ENCODE measurements around the gene SH2D2A. TPM values are rescaled to one million over a fixed set of nuclear protein-coding genes. Genes with fewer than 3 reads are reported as not detected.

SH2D2A gene
- total and polyA plus RNA-seq, 2 donors (not counting 1 experiment from before 2014, with no cell fraction given): 0.73 to 2.1 TPM

- DNase-seq (no peak), ATAC-seq (ENCODE audit: low read depth) (no peak)
- Mint-ChIP-seq H3K27ac (no peak overlapping the region), H3K4me1 (peaks cover 8% of the 10 kb centered on the region), H3K4me3 (no peak overlapping the region), H3K9me3 (ENCODE audit: insufficient read depth) (no peaks in the 10 kb centered on the region), H3K27me3 (peaks cover 76% of the 10 kb centered on the region)
- Histone ChIP-seq H4K20me1 (ENCODE audit: control insufficient read depth, insufficient read depth, low read length, poor library complexity, severe bottlenecking) (no peaks in the 10 kb centered on the region), H3K27ac (ENCODE audit: low read length in 2 of 2) (no peak overlapping the region), H3K4me2 (replicated peaks; ENCODE audit: low read depth, low read length, poor library complexity, severe bottlenecking) (no peak overlapping the region), H3K36me3 (replicated peaks in 1 of 2; ENCODE audit: control extremely low read depth in 1 of 2, control insufficient read depth in 1 of 2, extremely low read depth in 1 of 2, insufficient read depth in 2 of 2, low read length in 1 of 2) (no peaks in the 10 kb centered on the region), H3K9ac (ENCODE audit: low read length) (no peak overlapping the region), H3K4me3 (ENCODE audit: control extremely low read depth in 1 of 5, extremely low read depth in 1 of 5, insufficient read depth in 1 of 5, low read depth in 2 of 5, low read length in 4 of 5) (no peak overlapping the region), H3K27me3 (replicated peaks in 1 of 4; ENCODE audit: control extremely low read depth in 1 of 4, control insufficient read depth in 3 of 4, insufficient read depth in 4 of 4, low read length in 3 of 4) (peaks cover 0 to 63% (median 23%) of the 10 kb centered on the region in 4 experiments), H2AFZ (ENCODE audit: insufficient read depth, low read depth, low read length, poor library complexity, severe bottlenecking) (no peak overlapping the region), H3K4me1 (ENCODE audit: control insufficient read depth in 2 of 2, insufficient read depth in 2 of 2, low read length in 2 of 2) (peaks cover 7 to 8% of the 10 kb centered on the region in 2 donors), H3K79me2 (ENCODE audit: control insufficient read depth, insufficient read depth, low read length) (no peaks in the 10 kb centered on the region), H3K9me3 (ENCODE audit: control extremely low read depth in 1 of 3, control insufficient read depth in 2 of 3, insufficient read depth in 1 of 3, low read length in 2 of 3) (peaks cover 0 to 8% (median 0%) of the 10 kb centered on the region in 3 donors)
- intact Hi-C loops (cut with micrococcal nuclease): no loop called here
- TF ChIP-seq CTCF (IDR thresholded peaks at IDR 0.05) (no peak), EZH2 (IDR thresholded peaks at IDR 0.05; ENCODE audit: borderline replicate concordance, insufficient read depth, low read depth, low read length, poor library complexity, severe bottlenecking) (no peak)
- POLR2A ChIA-PET: interaction anchor here (0.6 kb wide), 1 partner anchor 42 kb away, joined by 11 read pairs; no protein-coding TSS in a partner anchor
- 75% methylated on average over 11 of the region's 16 CpGs for WGBS (ENCODE audit: insufficient coverage)
- CTCF ChIA-PET: interaction anchor here (0.6 to 1.4 kb wide), 3 partner anchors 19 to 143 kb away, joined by 3 to 5 read pairs (median 4); partner anchors contain the start of gene NTRK1
Measured at GRCh38 chr1:156841295-156841855, 24.7 kb upstream of the SH2D2A start.

- no peak overlapping the region for H2AFZ ChIP-seq (ENCODE audit: insufficient read depth, low read depth, low read length, poor library complexity, severe bottlenecking)
- CTCF ChIA-PET: interaction anchor here (1.4 kb wide), 1 partner anchor 19 kb away, joined by 5 read pairs; the partner anchor contains the start of gene NTRK1
- DNase-seq: no peak
- no peak overlapping the region for H3K27ac Mint-ChIP-seq
- H3K4me1 Mint-ChIP-seq: peaks cover 8% of the 10 kb centered on the region
- H3K27me3 Mint-ChIP-seq: peaks cover 76% of the 10 kb centered on the region
- POLR2A ChIA-PET: interaction anchor here (0.6 kb wide), 1 partner anchor 42 kb away, joined by 11 read pairs; no protein-coding TSS in a partner anchor
- no peak overlapping the region for H3K4me2 ChIP-seq (replicated peaks; ENCODE audit: low read depth, low read length, poor library complexity, severe bottlenecking)
- whole genome bisulfite sequencing (ENCODE audit: insufficient coverage): 76% methylated on average over 14 of the region's 14 CpGs
- peaks cover 0 to 8% (median 0%) of the 10 kb centered on the region in 3 donors for H3K9me3 ChIP-seq (ENCODE audit: control extremely low read depth in 1 of 3, control insufficient read depth in 2 of 3, insufficient read depth in 1 of 3, low read length in 2 of 3)
- H3K79me2 ChIP-seq (ENCODE audit: control insufficient read depth, insufficient read depth, low read length): no peaks in the 10 kb centered on the region
- intact Hi-C loops (cut with micrococcal nuclease): no loop called here
- no peak overlapping the region for H3K4me3 Mint-ChIP-seq
- ATAC-seq (ENCODE audit: low read depth): no peak
- no peaks in the 10 kb centered on the region for H4K20me1 ChIP-seq (ENCODE audit: control insufficient read depth, insufficient read depth, low read length, poor library complexity, severe bottlenecking)
- no peaks in the 10 kb centered on the region for H3K36me3 ChIP-seq (replicated peaks in 1 of 2; ENCODE audit: control extremely low read depth in 1 of 2, control insufficient read depth in 1 of 2, extremely low read depth in 1 of 2, insufficient read depth in 2 of 2, low read length in 1 of 2)
- H3K9me3 Mint-ChIP-seq (ENCODE audit: insufficient read depth): no peaks in the 10 kb centered on the region
- H3K27ac ChIP-seq (ENCODE audit: low read length in 2 of 2): no peak overlapping the region
- peaks cover 7 to 8% of the 10 kb centered on the region in 2 donors for H3K4me1 ChIP-seq (ENCODE audit: control insufficient read depth in 2 of 2, insufficient read depth in 2 of 2, low read length in 2 of 2)
- no peak for TF ChIP-seq EZH2 (IDR thresholded peaks at IDR 0.05; ENCODE audit: borderline replicate concordance, insufficient read depth, low read depth, low read length, poor library complexity, severe bottlenecking)
- no peak for TF ChIP-seq CTCF (IDR thresholded peaks at IDR 0.05)
- H3K4me3 ChIP-seq (ENCODE audit: control extremely low read depth in 1 of 5, extremely low read depth in 1 of 5, insufficient read depth in 1 of 5, low read depth in 2 of 5, low read length in 4 of 5): no peak overlapping the region
- no peak overlapping the region for H3K9ac ChIP-seq (ENCODE audit: low read length)
- peaks cover 0 to 61% (median 21%) of the 10 kb centered on the region in 4 experiments for H3K27me3 ChIP-seq (replicated peaks in 1 of 4; ENCODE audit: control extremely low read depth in 1 of 4, control insufficient read depth in 3 of 4, insufficient read depth in 4 of 4, low read length in 3 of 4)
Measured at GRCh38 chr1:156840898-156841279, 24.2 kb upstream of the SH2D2A start.

Data from B cell (primary cell).